K562 (cell line): ENCODE results near the gene ARHGEF12. TPM values are rescaled to one million over a fixed set of nuclear protein-coding genes. Genes with fewer than 3 reads are reported as not detected.

Experiments used
- CBX8 ChIP-seq: fragments of 200-600 bp; sonication (generic); IDR thresholded peaks from 2 replicates; pipeline ENCODE4 v1.6.1; 2012; ENCODE audit warnings: borderline replicate concordance, mixed run types, low read depth, mild to moderate bottlenecking, moderate library complexity, mixed read lengths, low read length, control low read depth, inconsistent platforms; ENCODE audit not compliant: poor library complexity, severe bottlenecking; ENCODE audit errors: extremely low read depth
- E2F8 ChIP-seq: fragments of 450-650 bp; IDR thresholded peaks from 2 replicates; pipeline ENCODE4 v1.7.1; 2018; ENCODE audit warnings: mild to moderate bottlenecking, low read depth; ENCODE audit not compliant: partially characterized antibody
- GATA2 ChIP-seq: sonication (generic); formaldehyde crosslinking; IDR thresholded peaks from 2 replicates; pipeline ENCODE4 v1.4.0; 2020; ENCODE audit warnings: mild to moderate bottlenecking, missing genetic modification reagents
- HDAC1 ChIP-seq, 2 experiments: fragments of 450-650 bp; IDR thresholded peaks; 2 replicates each; pipeline ENCODE4 v1.6.1; 2016 to 2017; ENCODE audit warnings: inconsistent platforms in 1 of 2, mild to moderate bottlenecking in 1 of 2, moderate library complexity in 1 of 2
- KDM1A ChIP-seq, 2 experiments: fragments of 450-650 bp; IDR thresholded peaks; 2 replicates each; pipeline ENCODE4 v1.6.1; 2016; ENCODE audit warnings: mild to moderate bottlenecking in 2 of 2
- NR1H2 ChIP-seq: sonication (generic); formaldehyde crosslinking; IDR thresholded peaks from 2 replicates; pipeline ENCODE4 v1.4.0; 2020; ENCODE audit warnings: mild to moderate bottlenecking, missing genetic modification reagents
- SIX5 ChIP-seq, 2 experiments: IDR thresholded peaks; 2 replicates each; pipeline ENCODE4 v1.6.1; 2011; ENCODE audit warnings: low read length in 2 of 2, borderline replicate concordance in 1 of 2, low read depth in 1 of 2, mild to moderate bottlenecking in 1 of 2, moderate library complexity in 1 of 2; ENCODE audit not compliant: insufficient read depth in 1 of 2
- ZNF133 ChIP-seq: fragments of 250-450 bp; sonication (Bioruptor Pico); IDR thresholded peaks from 2 replicates; pipeline ENCODE4 v1.4.0; 2020; ENCODE audit warnings: mild to moderate bottlenecking
- polyA plus RNA-seq, 8 experiments: library from polyadenylated mRNA; depleted of rRNA in 4 of 8; stranded (reverse) in 5 of 8; unstranded in 3 of 8; fragments of >200 nt; fragmentation: Nextera tagmentation in 2 of 8; fragmentation: Illumina TruSeq in 1 of 8; extraction: Ambion mirVana in 2 of 8; extraction: Trizol in 1 of 8; gene quantifications; 2 replicates each; pipeline versions ENCODE4 v1.2.1 to v1.2.3, GENCODE V29; 2011 to 2014; ENCODE audit warnings: inconsistent platforms in 1 of 8, missing spikeins in 1 of 8
- total RNA-seq, 7 experiments: library from RNA; depleted of rRNA in 6 of 7; stranded (reverse); fragments of >200 nt in 6 of 7; fragmentation: Illumina TruSeq in 2 of 7; extraction: Trizol in 2 of 7; gene quantifications; 2 replicates each; pipeline versions ENCODE4 v1.2.1 to v1.2.3, GENCODE V29; 2011 to 2021; ENCODE audit warnings: low replicate concordance in 1 of 7
- TF ChIP-seq, protein P1 (sequence below): sonication (generic); formaldehyde crosslinking; IDR thresholded peaks from 2 replicates; pipeline ENCODE4 v1.8.0; 2022; ENCODE audit warnings: missing genetic modification reagents, mild to moderate bottlenecking, moderate library complexity, borderline replicate concordance
- TF ChIP-seq, protein P2 (sequence below): sonication (generic); formaldehyde crosslinking; IDR thresholded peaks from 2 replicates; pipeline ENCODE4 v1.9.0; 2022; ENCODE audit warnings: mild to moderate bottlenecking, missing genetic modification reagents

The ARHGEF12 gene
- total and polyA plus RNA-seq, 9 of the 15 experiments (the other 6 are each of a cell fraction or from before 2014, with no cell fraction given): 3.5 to 51.7 (median 29.5) TPM

GRCh38 chr11:120457996-120458395 lies 121.8 kb downstream of the ARHGEF12 start (continued):
- TF ChIP-seq E2F8 (no peak), ZNF133 (CRISPR knock-in tag) (no peak), GATA2 (CRISPR knock-in tag) (no peak), KDM1A (IDR thresholded peaks at IDR 0.05) (no peak), HDAC1 (IDR thresholded peaks at IDR 0.05) (no peak), NR1H2 (CRISPR knock-in tag) (no peak), CBX8 (no peak), SIX5 (IDR thresholded peaks at IDR 0.05; ENCODE audit: borderline replicate concordance in 1 of 2, insufficient read depth in 1 of 2, low read depth in 1 of 2, low read length in 2 of 2) (no peak)
- TF ChIP-seq, protein P1, sequence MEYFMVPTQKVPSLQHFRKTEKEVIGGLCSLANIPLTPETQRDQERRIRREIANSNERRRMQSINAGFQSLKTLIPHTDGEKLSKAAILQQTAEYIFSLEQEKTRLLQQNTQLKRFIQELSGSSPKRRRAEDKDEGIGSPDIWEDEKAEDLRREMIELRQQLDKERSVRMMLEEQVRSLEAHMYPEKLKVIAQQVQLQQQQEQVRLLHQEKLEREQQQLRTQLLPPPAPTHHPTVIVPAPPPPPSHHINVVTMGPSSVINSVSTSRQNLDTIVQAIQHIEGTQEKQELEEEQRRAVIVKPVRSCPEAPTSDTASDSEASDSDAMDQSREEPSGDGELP (CRISPR knock-in tag): no peak
- TF ChIP-seq, protein P2, sequence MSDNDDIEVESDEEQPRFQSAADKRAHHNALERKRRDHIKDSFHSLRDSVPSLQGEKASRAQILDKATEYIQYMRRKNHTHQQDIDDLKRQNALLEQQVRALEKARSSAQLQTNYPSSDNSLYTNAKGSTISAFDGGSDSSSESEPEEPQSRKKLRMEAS (CRISPR knock-in tag): no peak
